DND-41 (cell line): ENCODE data around the gene GLRA3.

Source experiments
- EZH2 ChIP-seq: IDR thresholded peaks from 3 replicates; pipeline ENCODE4 v1.6.1; 2012; ENCODE audit warnings: borderline replicate concordance, low read depth, mild to moderate bottlenecking, moderate library complexity, low read length, inconsistent platforms; ENCODE audit not compliant: severe bottlenecking
- TF ChIP-seq, protein P1 (sequence below): IDR thresholded peaks from 2 replicates; pipeline ENCODE4 v1.5.1; 2012; ENCODE audit warnings: borderline replicate concordance, low read length, moderate library complexity, mild to moderate bottlenecking; ENCODE audit not compliant: poor library complexity, severe bottlenecking; ENCODE audit errors: extremely low read depth

DNA sequence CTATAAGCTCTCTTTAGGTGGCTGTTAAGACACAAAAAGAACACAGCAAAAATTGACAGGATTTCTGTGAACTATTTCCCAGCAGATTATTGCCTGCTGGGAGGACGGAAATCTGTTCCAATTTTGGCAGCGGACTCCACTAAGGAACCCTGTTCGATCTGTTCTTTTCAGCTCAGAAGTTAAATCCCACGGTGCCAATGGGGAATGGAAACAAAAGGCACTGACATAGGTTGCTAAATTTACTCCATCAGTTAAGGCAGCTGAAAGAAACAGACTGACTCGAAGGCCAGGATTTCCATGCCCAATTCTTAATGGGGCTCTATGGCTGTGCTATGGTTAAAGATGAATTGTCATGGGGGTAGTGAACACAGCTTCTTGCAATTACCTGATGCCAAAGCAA lies 180.2 kb downstream of the GLRA3 start:
- TF ChIP-seq, protein P1, sequence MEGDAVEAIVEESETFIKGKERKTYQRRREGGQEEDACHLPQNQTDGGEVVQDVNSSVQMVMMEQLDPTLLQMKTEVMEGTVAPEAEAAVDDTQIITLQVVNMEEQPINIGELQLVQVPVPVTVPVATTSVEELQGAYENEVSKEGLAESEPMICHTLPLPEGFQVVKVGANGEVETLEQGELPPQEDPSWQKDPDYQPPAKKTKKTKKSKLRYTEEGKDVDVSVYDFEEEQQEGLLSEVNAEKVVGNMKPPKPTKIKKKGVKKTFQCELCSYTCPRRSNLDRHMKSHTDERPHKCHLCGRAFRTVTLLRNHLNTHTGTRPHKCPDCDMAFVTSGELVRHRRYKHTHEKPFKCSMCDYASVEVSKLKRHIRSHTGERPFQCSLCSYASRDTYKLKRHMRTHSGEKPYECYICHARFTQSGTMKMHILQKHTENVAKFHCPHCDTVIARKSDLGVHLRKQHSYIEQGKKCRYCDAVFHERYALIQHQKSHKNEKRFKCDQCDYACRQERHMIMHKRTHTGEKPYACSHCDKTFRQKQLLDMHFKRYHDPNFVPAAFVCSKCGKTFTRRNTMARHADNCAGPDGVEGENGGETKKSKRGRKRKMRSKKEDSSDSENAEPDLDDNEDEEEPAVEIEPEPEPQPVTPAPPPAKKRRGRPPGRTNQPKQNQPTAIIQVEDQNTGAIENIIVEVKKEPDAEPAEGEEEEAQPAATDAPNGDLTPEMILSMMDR = no peak
- no peak for TF ChIP-seq EZH2
